NK-92 (cell line): ENCODE measurements around the gene AKAIN1.

ENCODE experiments used
- DNase-seq: peaks from one replicate; lab custom pipeline; 2025; ENCODE audit not compliant: unreplicated experiment; lab: John Stamatoyannopoulos, UW

AKAIN1 gene

DNA sequence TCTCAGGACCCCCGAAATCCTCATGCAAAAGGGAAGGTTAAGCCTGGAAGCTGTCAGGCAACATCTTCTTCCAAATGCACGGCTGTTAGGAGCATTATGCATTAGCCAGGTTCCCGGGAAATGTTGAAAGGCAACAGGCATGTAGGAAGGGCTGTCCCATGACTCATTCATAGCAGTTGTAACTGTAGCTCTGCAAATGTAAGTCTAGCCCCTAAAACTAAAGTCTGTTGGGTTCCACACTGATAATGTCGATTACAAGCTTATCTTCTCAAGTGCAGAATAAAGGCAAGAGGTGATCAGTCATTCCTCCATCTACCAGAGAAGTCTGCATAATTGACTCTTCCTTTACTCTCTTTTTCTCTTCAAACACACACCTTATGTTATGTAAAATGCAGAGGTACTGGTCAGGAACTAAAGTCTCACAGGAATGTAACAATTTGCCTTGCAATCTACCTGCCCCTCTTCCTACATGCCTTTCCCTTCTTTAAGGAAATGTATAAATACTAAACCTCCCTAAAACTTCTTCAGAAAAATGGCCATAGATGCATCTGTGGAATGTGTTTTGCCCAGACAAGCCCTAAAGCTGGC is 99.8 kb downstream of the AKAIN1 start:
- DNase-seq, result no peak

DNA sequence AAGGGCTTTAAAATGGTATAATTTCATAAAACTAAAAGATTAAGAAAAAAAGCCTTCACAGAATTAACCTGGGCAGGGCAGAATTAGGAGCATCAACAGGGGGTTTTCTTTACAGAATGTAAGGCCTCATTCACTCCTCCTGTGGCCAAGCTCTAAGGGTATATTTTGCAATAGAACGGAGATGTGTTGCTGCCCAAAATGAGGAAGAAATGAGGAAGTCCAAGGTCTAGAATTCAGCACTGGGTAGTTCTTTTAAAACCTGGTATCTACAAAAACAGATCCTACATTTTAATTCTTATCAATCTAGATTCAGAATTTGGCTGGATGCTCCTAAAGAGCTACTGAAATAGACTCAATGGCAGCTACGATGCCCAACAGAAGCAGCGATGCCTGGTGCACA is 101.8 kb downstream of the AKAIN1 start:
- DNase-seq, result no peak

DNA sequence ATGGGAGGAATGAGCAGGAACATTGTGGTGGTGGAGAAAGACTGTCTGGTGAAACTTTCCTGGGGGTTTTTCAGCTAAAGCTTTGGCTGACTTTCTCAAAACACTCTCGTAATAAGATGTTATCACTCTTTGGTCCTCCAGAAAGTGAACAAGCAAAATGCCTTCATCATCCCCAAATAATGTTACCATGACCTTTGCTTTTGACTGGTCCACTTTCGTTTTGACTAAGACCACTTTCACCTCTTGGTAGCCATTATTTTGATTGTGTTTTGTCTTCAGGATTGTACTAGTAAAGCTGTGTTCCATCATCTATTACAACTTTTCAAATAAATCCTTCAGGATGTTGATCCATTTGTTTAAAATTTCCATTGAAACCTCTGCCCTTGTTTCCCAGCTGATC is 103.2 kb downstream of the AKAIN1 start:
- no peak for DNase-seq
